ENCODE results near the gene P4HB. TPM values are rescaled to one million over a fixed set of nuclear protein-coding genes. Genes with fewer than 3 reads are reported as not detected.

The P4HB gene
- total RNA-seq, 4 donors from 2014 or later, result 366 to 725 (median 608) TPM

GRCh38 chr17:81905424-81905875 lies 45.1 kb upstream of the P4HB start:
- DNase-seq (ENCODE audit: low spot score) (no peak), ATAC-seq (ENCODE audit: low FRiP score) (no peak)
- TF ChIP-seq CTCF (IDR thresholded peaks at IDR 0.05), result no peak

GRCh38 chr17:81904600-81905423 lies 44.5 kb upstream of the P4HB start:
- ATAC-seq (ENCODE audit: low FRiP score), result no peak

GRCh38 chr17:81903896-81904599 lies 43.7 kb upstream of the P4HB start:
- ATAC-seq (ENCODE audit: low FRiP score), result no peak
- DNase-seq (ENCODE audit: low spot score), result no peak

More at GRCh38 chr17:81904600-81905423, 44.5 kb upstream of the P4HB start:
- no peak for DNase-seq (ENCODE audit: low spot score)
- TF ChIP-seq CTCF (IDR thresholded peaks at IDR 0.05), result no peak

GRCh38 chr17:81903415-81903831 lies 43.1 kb upstream of the P4HB start:
- ATAC-seq (ENCODE audit: low FRiP score), result no peak
- no peak for TF ChIP-seq CTCF (IDR thresholded peaks at IDR 0.05)
- no peak for DNase-seq (ENCODE audit: low spot score)

More at GRCh38 chr17:81903896-81904599, 43.7 kb upstream of the P4HB start:
- TF ChIP-seq CTCF (IDR thresholded peaks at IDR 0.05), result no peak

- no peak for DNase-seq (ENCODE audit: low spot score)
- TF ChIP-seq CTCF (IDR thresholded peaks at IDR 0.05), result no peak
- no peak for ATAC-seq (ENCODE audit: low FRiP score)
Observed at GRCh38 chr17:81902653-81903414, 42.5 kb upstream of the P4HB start.

- no peak for DNase-seq (ENCODE audit: low spot score)
- ATAC-seq (ENCODE audit: low FRiP score), result no peak
- TF ChIP-seq CTCF (IDR thresholded peaks at IDR 0.05), result no peak
Observed at GRCh38 chr17:81902023-81902652, 41.8 kb upstream of the P4HB start, which contains the start of gene NPB. Gene NPB, plus strand, starts transcription at chr17:81902238. Its CDS starts 40 bp downstream, at chr17:81902278.
